HFF-Myc (cell line): ENCODE data around the gene EMD.

Experiments
- DNase-seq: peaks from one replicate; pipeline ENCODE4 v3.0.0-alpha.2; 2011; ENCODE audit warnings: low read depth; ENCODE audit errors: extremely low read depth
- H3K4me3 ChIP-seq: replicated peaks from 2 replicates; pipeline ENCODE4 v1.5.1; 2011; ENCODE audit warnings: low read depth, mild to moderate bottlenecking, control low read depth, low read length
- CTCF ChIP-seq: IDR thresholded peaks from 2 replicates; pipeline ENCODE4 v1.5.1; 2012; ENCODE audit warnings: mild to moderate bottlenecking, low read depth, low read length, control low read depth; ENCODE audit errors: missing control alignments

The EMD gene

GRCh38 chrX:154430916-154431315 lies 51.8 kb downstream of the EMD start:
- no peak for DNase-seq
- no peak for TF ChIP-seq CTCF
- H3K4me3 ChIP-seq = no peak overlapping the region
